ENCODE results near the gene NEAT1.

DNA sequence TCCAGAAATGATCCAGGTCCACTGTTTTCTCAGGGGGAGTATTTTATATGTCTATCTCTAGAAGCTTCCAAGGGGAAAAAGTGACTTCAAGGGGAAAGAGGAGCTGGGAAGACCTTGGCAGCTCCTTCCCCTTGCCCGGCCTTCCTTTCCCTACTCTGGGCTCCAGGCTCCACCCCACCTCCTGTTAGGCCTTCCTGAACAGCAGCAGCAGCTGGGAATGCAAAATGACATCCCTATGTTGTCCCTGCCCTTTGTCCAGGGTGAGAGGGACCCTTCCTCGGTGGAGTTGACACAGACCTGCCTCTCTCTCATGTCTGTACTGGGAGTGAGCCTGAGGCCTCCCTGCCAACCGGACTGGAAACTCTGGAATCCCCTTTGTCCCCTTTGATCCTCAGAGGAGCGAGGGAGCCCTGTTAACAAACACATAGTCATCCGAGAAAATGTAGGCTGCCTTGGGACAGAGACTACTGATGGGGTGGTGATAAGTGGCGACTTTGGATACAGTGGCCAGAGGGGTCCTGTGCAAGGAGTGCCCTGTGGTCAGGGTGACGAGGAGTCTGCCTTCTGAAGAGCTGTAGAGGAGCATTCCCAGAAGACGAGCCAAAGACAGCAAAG lies 67.2 kb downstream of the NEAT1 start:
- TF ChIP-seq, protein P1, sequence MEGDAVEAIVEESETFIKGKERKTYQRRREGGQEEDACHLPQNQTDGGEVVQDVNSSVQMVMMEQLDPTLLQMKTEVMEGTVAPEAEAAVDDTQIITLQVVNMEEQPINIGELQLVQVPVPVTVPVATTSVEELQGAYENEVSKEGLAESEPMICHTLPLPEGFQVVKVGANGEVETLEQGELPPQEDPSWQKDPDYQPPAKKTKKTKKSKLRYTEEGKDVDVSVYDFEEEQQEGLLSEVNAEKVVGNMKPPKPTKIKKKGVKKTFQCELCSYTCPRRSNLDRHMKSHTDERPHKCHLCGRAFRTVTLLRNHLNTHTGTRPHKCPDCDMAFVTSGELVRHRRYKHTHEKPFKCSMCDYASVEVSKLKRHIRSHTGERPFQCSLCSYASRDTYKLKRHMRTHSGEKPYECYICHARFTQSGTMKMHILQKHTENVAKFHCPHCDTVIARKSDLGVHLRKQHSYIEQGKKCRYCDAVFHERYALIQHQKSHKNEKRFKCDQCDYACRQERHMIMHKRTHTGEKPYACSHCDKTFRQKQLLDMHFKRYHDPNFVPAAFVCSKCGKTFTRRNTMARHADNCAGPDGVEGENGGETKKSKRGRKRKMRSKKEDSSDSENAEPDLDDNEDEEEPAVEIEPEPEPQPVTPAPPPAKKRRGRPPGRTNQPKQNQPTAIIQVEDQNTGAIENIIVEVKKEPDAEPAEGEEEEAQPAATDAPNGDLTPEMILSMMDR (conservative IDR thresholded peaks at IDR 0.05) = no peak
- TF ChIP-seq EZH2 (IDR thresholded peaks at IDR 0.05; ENCODE audit: low read depth) = no peak
